DOHH2 (cell line): Measurements from ENCODE around the gene NOXA1.
"Not testable (repeated sequence)": the region's sequence is repeated elsewhere in the genome, so short reads cannot be mapped to it uniquely, and the experiment has no call there.

Experiments
- CTCF ChIP-seq: fragments of 200-600 bp; sonication (generic); IDR thresholded peaks from one replicate; pipeline ENCODE4 v1.5.1; 2014; ENCODE audit warnings: antibody characterized with exemption, mild to moderate bottlenecking, low read depth, low read length; ENCODE audit not compliant: poor library complexity, severe bottlenecking
- EZH2phosphoT487 ChIP-seq: fragments of 200-600 bp; sonication (generic); IDR thresholded peaks from 2 replicates; pipeline ENCODE4 v1.6.1; 2017; ENCODE audit warnings: borderline replicate concordance, mild to moderate bottlenecking, antibody characterized with exemption, low read length, moderate library complexity, mixed read lengths

- TF ChIP-seq CTCF, EZH2phosphoT487: not testable (repeated sequence)
These were observed 43.3 kb downstream of the NOXA1 start for GRCh38 chr9:137466389-137467085.
